GM18907 (cell line): ENCODE data around the gene GMDS.
A peak's percentile ranks its signal among the peaks of the same experiment; 100 is the strongest.

Experiments used
- ATAC-seq: cut with Tn5 transposase; IDR thresholded peaks from one replicate; pipeline ENCODE4 v1.9.1; 2021; ENCODE audit warnings: mild to moderate bottlenecking, moderate library complexity; ENCODE audit not compliant: unreplicated experiment

The GMDS gene

GRCh38 chr6:2245103-2245876 is at the start of gene GMDS:
GMDS (minus strand) TSS chr6:2245605.
- ATAC-seq = peak; percentile 94

GRCh38 chr6:2285510-2285909 is 40.1 kb upstream of the GMDS start:
- no peak for ATAC-seq

GRCh38 chr6:2275892-2276242 is 30.5 kb upstream of the GMDS start:
- no peak for ATAC-seq

- no peak for ATAC-seq
These were observed 29.8 kb upstream of the GMDS start for GRCh38 chr6:2274981-2275891.

- ATAC-seq = no peak
These were observed 27.3 kb upstream of the GMDS start for GRCh38 chr6:2272696-2273095.

GRCh38 chr6:2270054-2270453 is 24.6 kb upstream of the GMDS start:
- no peak for ATAC-seq

GRCh38 chr6:2266841-2267240 is 21.4 kb upstream of the GMDS start:
- no peak for ATAC-seq

GRCh38 chr6:2266031-2266795 is 20.8 kb upstream of the GMDS start:
- ATAC-seq = no peak

- no peak for ATAC-seq
These were observed 19.5 kb upstream of the GMDS start for GRCh38 chr6:2264932-2265331.

GRCh38 chr6:2263896-2264295 is 18.5 kb upstream of the GMDS start:
- ATAC-seq = no peak

- ATAC-seq = no peak
These were observed 14.2 kb upstream of the GMDS start for GRCh38 chr6:2259574-2259973.

- ATAC-seq = no peak
These were observed 13.6 kb upstream of the GMDS start for GRCh38 chr6:2259002-2259494.

GRCh38 chr6:2258112-2258511 is 12.7 kb upstream of the GMDS start:
- ATAC-seq = no peak

- ATAC-seq = no peak
These were observed 12.0 kb upstream of the GMDS start for GRCh38 chr6:2257363-2257762.

GRCh38 chr6:2254747-2255146 is 9.3 kb upstream of the GMDS start:
- ATAC-seq = no peak

- ATAC-seq = no peak
These were observed 3.7 kb upstream of the GMDS start for GRCh38 chr6:2249126-2249525.

- ATAC-seq = no peak
These were observed 2.3 kb upstream of the GMDS start for GRCh38 chr6:2247664-2248063.

GRCh38 chr6:2245877-2246863 is 765 bp upstream of the GMDS start:
- ATAC-seq = peak; percentile 23

- no peak for ATAC-seq
These were observed 923 bp downstream of the GMDS start for GRCh38 chr6:2244261-2245102.
